HG03175 (cell line): Measurements from ENCODE around the gene TEX261.
A peak's percentile ranks its signal among the peaks of the same experiment; 100 is the strongest.
"Not testable (repeated sequence)": the region's sequence is repeated elsewhere in the genome, so short reads cannot be mapped to it uniquely, and the experiment has no call there.

Experiments used
- ATAC-seq: cut with Tn5 transposase; IDR thresholded peaks from one replicate; pipeline ENCODE4 v1.9.1; 2021; ENCODE audit warnings: mild to moderate bottlenecking, moderate library complexity; ENCODE audit not compliant: unreplicated experiment

Gene TEX261

DNA sequence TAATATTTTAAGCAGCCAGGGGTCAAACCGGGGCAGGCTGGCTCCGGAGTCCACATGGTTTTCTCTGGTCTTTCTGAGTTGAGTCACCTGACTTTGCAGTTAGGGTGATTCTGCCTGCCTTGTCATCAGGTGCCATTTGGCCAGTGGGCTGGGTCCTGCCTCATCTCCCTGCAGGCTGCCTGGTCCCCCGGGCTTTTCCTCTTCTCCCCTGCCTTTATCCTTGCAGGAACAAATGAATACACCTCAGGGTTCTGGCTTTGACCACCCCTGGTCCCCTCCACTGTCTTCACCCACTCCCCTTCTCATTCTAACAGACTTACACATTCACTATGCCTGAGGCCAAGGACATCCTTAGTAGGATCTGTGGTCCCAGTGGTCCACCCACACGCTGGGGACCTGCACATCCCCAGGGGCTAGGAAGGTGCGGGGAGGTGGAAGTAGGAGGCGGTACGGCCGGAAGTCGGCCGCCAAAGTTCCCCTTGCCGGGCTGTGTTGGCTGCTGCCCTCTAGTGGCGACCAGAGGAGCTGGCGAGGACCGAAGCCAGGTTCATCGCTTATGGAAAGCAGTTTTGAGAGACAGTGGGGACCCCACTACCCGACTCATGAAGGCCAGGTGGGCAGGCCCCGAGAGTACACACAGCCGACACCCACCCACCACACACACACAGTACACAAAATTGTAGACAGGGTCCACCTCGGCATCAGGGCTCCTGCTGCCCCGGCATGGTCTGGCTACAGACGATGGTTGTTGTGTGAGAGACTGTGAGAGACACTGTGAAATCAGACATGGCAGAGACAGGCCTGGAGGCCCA is 6.3 kb upstream of the TEX261 start:
- peak; percentile 95 for ATAC-seq

DNA sequence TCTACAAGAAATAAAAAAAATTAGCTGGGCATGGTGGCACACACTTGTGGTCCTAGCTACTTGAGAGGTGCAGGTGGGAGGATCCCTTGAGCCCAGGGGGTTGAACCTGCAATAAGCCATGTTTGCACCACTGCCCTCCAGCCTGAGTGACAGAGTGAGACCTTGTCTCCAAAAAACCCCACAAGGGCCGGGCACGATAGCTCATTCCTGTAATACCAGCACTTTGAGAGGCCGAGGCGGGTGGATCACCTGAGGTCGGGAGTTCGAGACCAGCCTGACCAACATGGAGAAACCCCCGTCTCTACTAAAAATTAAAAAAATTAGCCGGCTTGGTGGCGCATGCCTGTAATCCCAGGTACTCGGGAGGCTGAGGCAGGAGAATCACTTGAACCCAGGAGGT is 5.3 kb upstream of the TEX261 start:
- not testable (repeated sequence) for ATAC-seq

DNA sequence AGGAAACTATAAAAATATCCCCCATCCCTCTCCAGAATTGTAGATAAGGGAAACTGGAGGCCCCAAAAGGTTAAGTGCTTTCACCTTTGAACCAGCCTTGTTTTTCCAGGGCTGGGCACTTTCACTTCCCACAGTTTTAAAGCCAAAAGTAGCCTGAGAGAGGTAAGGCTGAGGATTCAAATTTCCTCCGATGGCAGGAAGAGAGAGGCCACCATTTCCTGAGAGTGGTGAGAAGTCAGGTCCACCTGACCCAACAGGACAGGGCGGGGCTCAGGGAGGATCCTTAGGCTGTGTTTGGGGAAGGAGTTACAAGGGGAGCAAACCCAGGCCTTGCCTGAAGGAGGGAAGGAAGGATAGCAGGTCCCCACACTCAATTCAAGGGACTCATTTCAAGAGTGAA is 4.7 kb upstream of the TEX261 start:
- ATAC-seq, result no peak

DNA sequence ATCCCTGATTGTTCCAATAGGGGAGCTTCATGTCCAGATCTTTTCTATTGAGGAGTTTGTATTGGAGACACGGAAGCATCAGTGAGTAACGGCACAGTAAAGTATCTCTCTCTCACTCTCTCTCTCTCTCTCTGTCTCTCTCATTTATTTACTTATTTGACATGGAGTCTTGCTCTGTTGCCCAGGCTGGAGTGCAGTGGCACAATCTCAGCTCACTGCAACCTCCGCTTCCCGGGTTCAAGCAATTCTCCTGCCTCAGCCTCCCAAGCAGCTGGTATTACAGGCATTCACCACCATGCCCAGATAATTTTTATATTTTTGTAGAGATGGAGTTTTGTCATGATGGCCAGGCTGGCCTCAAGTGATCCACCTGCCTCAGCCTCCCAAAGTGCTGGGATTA is 4.2 kb upstream of the TEX261 start:
- not testable (repeated sequence) for ATAC-seq

DNA sequence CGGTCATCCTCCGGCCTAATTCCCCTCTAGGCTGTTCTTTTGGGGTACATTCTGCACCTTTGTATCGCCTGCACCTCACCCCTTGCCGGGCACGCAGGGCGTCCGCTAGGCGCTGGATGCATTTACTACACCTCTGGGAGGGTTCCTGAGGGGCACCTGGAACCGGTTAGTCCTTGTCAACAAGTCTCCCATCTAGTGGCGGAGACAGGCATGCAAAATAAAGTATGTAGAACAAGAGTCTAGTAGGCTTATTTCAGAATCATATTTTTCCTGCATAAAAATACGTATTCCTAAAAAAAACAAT is 705 bp upstream of the TEX261 start:
- ATAC-seq, result peak; percentile 43

DNA sequence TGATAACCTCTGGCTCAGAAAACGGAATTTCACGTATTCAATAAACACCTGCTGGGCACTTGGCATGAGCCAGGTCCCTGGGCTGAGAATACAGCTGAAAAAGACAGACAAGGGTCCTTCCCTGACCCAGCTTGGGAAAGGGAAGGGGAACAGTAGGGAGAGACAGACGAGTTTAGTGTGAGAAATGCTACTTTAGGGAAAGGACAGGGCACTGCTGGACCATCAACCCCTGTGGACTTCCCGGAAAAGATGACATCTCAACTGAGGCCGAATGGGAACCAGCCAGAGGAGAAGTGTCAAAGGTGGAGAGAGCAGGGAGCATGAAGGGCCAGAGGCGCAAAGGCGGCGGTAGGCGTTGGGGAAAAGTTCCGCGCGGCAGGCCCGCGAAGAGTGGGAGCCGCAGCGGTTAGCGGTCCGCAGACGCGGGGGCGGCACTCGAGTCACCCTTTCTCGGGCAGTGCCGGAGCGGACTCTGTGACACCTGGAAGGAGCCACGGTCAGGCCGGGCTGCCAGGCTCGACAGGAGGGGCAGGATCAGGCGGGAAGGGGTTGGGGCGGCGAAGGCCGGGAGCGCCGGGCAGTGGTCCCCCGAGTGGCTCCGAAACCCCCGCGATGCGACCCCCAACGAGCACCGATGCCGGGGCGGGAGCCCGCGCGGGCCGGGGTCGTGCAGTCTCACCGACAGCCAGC is 519 bp downstream of the TEX261 start:
- ATAC-seq, result peak; percentile 24

DNA sequence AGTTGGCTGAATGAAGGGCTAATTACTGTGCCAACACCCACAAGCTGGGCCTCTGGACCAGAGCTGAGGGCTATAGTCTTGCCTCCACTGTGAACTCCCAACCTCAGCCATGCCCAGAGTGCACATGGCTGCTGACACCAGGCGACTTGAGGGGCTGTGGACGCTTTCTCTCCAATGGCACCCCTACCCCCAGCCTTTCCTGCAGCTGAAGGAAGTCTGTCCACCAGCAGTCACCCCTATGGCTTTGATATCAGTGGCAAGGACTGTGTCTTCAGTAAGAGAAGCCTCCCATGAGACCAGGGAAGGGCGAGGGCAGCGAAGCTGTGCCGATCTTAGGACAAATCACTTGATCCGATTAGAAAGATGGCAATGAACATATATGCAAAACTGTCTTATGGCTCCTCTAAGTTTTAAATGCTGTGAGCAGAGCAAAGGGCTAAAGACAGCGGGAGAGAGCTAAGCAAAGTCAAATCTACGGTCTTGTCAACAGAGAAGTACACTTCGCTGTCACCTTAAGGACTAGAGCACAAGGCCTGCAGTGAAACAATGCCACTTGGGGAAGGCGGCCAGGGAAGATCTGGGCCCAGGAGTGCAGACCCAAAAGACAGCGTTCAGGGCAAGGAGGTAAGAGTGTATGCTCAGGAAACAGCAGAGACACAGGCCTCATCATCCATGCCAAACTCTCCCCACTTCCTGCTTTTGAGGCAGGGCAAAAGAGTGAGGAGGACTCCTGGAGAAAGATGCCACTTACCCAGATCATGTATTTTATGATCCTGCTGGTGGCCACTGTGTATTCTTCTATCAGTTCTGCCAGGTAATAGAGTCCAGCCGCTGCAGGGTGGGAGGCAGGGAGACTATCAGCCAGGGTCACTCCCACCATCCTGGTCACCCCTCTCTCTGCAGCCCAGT is 1.5 kb downstream of the TEX261 start:
- no peak for ATAC-seq

DNA sequence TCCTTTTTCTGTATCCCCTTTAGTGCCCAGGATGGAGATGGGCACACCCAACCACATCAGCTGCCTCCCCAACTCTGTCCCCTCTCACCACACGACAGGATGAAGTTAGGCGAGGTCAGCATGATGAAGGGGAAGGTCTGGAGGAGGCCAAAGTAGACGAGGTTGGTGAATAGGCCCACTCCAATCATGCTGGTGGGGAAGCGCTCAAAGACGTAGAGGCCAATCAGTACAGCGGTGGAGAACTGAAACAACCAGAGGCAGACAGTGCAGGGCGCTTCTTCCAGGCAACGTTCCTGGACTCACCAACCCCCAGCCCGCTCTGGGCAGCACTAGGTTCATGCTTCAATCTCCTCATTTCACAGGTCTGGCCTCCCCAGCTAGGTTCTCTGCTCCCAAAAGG is 2.9 kb downstream of the TEX261 start:
- ATAC-seq, result no peak

DNA sequence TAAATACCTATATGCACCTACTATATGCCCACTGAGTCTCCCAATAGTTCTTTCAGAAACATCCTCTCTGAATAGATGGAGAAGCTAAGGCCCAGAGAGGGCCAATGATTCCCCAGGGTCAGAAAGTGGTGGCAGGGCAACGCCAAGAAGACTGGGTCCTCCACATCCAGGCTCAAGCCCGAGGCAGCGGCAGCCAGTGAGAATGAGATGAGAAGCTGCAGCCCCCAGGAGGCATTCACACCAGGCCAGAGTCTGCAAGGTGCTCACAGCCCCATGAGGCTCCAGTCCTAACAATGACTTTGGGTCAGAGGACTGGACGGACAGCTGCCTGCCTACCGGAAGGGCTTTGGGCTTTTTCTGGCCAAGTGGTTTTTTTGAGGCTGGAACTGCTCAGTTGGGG is 3.5 kb downstream of the TEX261 start:
- no peak for ATAC-seq

DNA sequence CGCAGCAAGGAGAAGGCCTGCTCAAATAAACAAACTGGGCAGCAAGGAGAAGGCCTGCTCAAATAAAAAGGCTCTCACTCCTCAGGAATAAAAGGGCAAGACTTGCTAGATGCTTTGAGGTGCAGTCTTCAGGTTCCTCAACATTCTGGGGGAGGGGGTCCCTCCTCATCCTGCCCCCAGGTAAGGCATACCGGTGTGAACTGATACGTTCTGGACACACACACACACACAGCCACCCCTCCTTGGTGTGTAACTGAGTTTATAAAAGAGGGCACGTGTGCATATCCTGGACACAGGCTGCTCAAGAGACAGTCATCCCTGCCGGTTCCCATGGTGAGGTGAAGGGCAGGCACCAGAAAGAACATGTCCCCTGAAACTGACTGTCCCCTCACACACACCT is 4.5 kb downstream of the TEX261 start:
- ATAC-seq, result no peak

DNA sequence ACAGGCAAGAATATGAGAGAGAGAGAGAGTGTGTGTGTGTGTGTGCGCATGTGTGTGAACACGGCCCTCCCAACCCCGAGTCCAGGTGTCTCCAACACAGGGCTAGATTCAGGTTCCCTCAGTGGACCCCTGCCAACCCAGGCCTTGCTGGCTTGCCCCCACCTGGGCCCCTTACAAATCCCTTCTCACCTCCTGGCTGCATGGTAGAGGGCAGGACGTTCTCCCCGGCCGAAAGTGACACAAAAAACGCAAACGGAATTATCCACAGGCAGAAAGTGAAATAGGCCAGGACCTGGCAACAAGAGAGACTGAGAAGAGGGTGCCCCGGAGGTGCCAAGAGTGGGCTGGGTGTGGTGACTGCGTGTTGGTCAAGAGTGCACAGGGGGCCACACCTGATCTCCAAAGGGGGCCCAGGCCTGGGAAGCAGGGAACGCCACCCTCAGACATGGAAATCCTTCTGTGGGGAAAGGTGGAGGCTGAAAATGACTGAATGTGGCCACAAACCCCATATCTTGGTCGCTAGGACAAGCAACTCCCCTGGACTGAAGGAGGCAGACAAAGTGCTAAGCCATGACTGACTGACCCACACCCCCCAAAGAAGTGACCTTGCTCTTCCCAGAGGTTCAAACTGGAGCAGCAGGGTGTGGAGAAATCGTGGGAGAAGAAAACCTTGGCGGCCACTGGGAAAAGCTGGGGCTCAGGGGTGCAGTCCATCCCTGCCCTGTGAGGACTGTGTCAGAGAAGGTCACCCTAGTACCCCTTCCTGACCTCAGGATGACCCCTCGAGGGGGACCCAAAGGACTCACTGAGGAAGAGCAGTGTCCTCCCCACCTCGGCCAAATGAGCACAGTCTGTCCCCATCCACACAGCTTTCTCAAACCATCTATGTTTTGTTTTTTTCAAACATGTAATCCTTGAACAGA is 5.7 kb downstream of the TEX261 start:
- no peak for ATAC-seq

DNA sequence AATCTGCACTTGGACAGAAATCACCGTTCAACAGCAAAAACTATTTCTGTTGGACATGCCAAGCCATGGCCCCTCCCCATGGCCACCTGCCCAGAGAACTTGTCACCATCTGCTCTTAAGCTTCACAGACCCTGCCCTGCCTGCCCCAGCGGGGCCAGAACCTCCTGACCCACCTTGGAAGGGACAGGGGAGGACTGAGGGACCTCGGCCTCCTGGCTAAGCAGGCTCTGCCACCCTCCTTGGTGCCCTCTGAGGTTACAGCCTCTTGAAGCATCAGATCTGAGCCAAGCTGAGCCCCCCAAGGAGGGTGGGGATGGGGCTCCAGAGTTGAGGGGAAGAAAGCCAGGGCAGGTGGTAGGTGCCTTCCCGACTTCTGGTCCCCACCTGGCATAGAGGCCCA is 6.5 kb downstream of the TEX261 start:
- no peak for ATAC-seq

DNA sequence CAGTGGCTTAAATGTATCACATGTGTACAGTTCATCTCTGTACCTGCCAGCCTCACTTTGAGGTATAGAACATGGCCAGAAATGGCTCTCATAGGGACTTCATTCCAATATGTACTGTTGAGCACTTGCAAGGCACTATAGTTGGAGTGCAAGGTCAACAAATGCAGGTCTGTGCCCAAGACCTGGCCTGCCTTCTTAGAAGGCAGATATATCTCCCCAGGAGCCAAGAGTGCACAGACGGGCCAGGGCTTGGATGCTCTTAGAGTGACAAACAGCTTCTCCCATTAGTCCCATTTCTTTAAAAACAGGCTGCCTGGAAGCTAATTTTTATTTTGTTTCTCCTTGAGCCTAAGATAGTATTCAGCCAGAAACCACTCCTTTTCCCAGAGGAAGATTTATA is 7.3 kb downstream of the TEX261 start:
- no peak for ATAC-seq

DNA sequence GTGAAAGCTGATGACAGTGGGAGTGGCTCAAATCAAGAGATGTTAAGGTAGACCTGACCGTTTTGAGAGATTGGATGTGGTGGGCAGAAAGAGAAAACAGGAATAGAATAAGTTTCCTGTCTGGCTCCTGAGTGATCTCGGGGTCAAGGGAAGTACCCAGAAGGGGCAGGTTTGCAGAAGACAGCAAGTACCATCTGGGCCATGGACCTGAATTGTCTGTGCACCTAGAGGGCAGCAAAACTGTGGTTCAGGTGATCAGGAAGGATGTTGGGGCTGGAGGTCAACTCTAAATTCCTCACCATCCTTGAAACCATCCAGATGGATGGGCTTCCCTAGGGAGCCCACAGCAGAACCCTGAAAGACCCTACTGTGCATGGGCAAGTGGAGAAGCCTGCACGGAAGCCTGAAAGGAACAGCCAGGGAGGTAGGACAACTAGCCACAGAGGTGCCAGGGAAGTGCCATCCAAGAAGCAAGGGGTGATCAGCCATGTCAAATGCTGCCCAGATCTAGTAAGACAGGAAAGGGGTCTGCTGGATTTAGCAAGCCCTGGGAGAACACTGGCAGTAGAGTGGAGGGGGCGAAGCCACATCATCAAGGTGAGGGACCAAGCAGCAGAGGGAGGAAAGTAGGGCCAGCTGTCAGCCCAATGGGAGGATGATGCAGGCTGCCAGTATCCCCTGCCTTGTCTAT is 8.0 kb downstream of the TEX261 start:
- ATAC-seq, result no peak

DNA sequence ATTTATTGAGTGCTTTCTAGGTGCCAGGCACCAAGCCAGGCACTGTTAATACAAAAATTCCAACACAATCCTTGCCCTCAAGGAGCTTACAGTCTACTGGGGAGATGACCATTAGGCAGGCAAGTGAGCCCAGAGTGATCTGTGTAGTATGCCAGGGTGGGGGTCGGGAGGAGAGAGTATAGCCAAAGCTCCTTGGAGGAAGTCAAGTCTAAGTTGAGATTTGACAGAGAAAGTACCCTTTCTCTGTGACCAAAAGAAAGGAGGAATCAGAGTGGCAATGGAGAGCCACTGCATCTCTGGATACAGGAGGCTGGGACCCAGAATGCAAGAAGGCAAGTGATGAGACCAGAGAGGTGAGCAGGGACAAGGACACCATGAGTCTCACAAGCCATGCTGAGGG is 8.7 kb downstream of the TEX261 start:
- ATAC-seq, result no peak

DNA sequence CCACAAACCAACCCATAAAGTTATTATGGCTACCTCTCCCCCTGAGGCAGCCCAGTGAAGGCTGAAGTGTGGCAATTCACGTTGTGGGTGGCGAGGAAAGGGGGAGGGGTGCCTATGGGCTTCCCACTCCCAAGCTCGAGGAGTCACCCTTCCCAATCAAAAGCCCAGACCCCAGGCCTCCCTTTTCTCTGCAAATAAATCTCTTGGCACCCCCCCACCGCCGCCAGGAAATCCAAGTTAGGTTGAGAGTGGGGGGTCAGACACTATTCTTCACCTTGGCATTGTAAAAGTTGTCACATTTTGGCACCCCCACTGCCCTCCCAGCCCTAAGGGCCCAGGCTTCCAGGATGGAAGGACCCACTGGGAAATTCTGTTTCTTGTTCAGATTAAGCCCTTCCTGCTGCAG is 9.4 kb downstream of the TEX261 start:
- ATAC-seq, result no peak

DNA sequence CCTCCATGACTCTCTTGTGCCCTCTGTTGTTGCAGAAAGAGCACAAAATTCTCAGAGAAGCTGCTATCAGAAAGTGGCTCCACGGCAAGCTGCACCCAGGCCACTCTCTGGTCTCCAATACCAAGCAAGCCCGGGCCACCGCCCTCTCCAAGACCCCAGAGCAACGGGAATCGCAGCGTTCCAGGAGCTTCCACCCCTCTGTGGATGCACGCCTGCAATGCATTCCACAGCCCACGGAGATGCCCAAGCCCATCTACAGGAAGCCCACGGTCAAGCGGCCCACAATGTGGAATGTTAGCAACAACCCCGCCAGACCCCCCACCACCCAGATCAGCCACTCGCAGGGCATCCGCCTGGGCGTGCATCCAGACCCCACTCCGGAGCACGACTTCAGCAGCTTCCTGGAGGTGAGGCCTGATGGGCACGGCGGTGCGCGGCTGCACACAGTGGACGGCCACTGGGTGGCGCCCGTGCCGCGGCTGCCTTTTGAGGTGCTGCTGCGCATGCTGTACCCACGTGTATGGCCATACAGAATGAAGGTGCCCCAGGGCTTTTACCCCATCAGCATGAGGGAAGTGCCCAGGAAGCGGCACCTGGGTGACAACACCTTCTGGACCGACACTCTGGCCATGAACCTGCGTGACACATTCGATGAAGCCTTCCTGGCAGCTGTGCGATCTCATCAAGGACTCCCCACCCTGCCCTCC is 9.9 kb downstream of the TEX261 start:
- ATAC-seq, result peak; percentile 95

DNA sequence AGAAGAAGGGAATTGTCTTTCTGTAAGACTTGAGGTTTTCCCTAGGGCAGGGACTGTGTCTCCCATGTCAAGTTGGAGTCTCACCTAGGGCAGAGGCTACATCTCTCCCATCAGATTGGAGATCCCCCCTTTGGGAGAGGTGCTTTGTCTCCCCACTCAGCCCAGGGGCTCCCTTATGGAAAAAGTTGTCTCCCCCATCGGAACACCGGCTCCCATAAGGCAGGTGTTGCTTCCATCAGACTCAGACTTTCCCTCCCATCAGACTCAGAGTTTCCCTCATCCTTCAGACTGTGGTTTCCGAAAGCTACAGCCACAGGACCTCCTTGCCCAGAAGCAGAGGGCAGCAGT is 10.5 kb downstream of the TEX261 start:
- ATAC-seq, result no peak

DNA sequence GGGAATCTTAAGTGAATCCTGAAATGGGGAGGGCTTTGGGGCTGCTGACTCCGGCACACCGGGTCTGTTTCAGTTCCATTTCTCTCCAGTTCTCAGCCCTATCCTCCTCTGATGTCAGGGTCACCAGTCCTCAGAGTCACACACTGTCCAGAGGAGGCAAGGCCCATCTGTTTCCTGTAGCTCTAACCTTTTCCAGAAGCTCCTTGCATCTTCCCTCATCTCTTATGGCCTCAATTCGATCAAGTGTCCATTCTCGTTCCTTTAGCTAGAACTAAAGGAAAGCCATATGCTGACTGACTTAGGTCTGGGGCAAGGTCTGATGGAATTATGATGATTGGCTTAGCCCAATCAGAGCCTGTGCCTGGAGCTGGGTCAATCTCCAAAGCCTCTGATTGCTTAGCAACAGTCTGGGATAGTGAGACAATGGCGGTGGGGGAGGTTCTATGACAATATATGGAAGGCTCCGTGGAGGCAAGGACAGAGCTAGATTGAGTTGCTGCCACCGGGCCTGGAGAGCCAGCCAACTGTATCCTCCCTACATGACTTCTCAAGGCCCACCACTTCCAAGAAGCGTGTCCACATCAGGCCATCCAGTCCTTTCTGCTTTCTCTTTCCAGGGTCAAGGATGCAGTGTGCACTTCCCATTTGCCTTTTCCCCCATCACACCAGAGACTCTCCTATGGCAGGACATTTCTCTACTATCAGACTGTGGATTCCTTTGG is 11.0 kb downstream of the TEX261 start:
- no peak for ATAC-seq
